B cell (primary cell): Measurements from ENCODE around the gene TTC9. TPM values are rescaled to one million over a fixed set of nuclear protein-coding genes. Genes with fewer than 3 reads are reported as not detected.

Experiments used
- ATAC-seq: fragments of 200-7000 bp; cut with Tn5 transposase; one replicate; pipeline ENCODE4 v1.10.0; 2021; ENCODE audit warnings: low read depth, mild to moderate bottlenecking, moderate number of reproducible peaks, moderate library complexity
- CTCF ChIA-PET: fragments of 350-600 bp; sonication (Branson Sonifier 250); formaldehyde crosslinking; loops from one replicate; lab custom pipeline; 2021; ENCODE audit warnings: antibody characterized with exemption, inconsistent platforms; lab: Charles Lee
- POLR2A ChIA-PET: fragments of 350-600 bp; sonication (Branson Sonifier 250); formaldehyde crosslinking; loops from one replicate; lab custom pipeline; 2021; ENCODE audit warnings: antibody characterized with exemption; lab: Charles Lee
- DNase-seq: peaks from one replicate; pipeline ENCODE4 v3.0.0; 2013
- H2AFZ ChIP-seq: 2 replicates; pipeline ENCODE4 v1.6.1; 2012; ENCODE audit warnings: mild to moderate bottlenecking, low read depth, low read length; ENCODE audit not compliant: insufficient read depth, poor library complexity, severe bottlenecking
- H3K27ac ChIP-seq, 2 donors: 1 replicate in 1 of 2; 2 replicates in 1 of 2; pipeline ENCODE4 v1.5.1; 2012 to 2013; ENCODE audit warnings: low read length in 2 of 2, mild to moderate bottlenecking in 2 of 2, moderate library complexity in 1 of 2
- H3K27me3 ChIP-seq, 4 experiments: fragments of 200-600 bp in 1 of 4; sonication (generic) in 1 of 4; replicated peaks in 1 of 4; 1 replicate in 2 of 4; 2 replicates in 2 of 4; pipeline versions ENCODE4 v1.6.1 to v1.7.0; 2013 to 2016; ENCODE audit warnings: low read length in 3 of 4, mild to moderate bottlenecking in 2 of 4, mixed read lengths in 1 of 4, moderate library complexity in 1 of 4; ENCODE audit not compliant: insufficient read depth in 4 of 4, control insufficient read depth in 3 of 4; ENCODE audit errors: control extremely low read depth in 1 of 4
- H3K36me3 ChIP-seq, 2 experiments: replicated peaks in 1 of 2; 1 replicate in 1 of 2; 2 replicates in 1 of 2; pipeline versions ENCODE4 v1.6.1 to v1.7.1; 2013; ENCODE audit warnings: low read length in 1 of 2; ENCODE audit not compliant: insufficient read depth in 2 of 2, control insufficient read depth in 1 of 2; ENCODE audit errors: control extremely low read depth in 1 of 2, extremely low read depth in 1 of 2
- H3K4me1 ChIP-seq, 2 donors: fragments of 200-600 bp in 1 of 2; sonication (generic) in 1 of 2; 1 replicate in 1 of 2; 2 replicates in 1 of 2; pipeline versions ENCODE4 v1.5.1 to v1.6.1; 2013 to 2017; ENCODE audit warnings: low read length in 2 of 2; ENCODE audit not compliant: control insufficient read depth in 2 of 2, insufficient read depth in 2 of 2
- H3K4me2 ChIP-seq: replicated peaks from 2 replicates; pipeline ENCODE3; 2012; ENCODE audit warnings: mild to moderate bottlenecking, low read depth, low read length; ENCODE audit not compliant: poor library complexity, severe bottlenecking
- H3K4me3 ChIP-seq, 5 experiments: fragments of 200-600 bp in 1 of 5; sonication (generic) in 1 of 5; 1 replicate in 3 of 5; 2 replicates in 2 of 5; pipeline versions ENCODE4 v1.5.1 to v1.7.0; 2011 to 2016; ENCODE audit warnings: low read length in 4 of 5, mild to moderate bottlenecking in 4 of 5, low read depth in 2 of 5, control low read depth in 1 of 5, moderate library complexity in 1 of 5; ENCODE audit not compliant: insufficient read depth in 1 of 5; ENCODE audit errors: control extremely low read depth in 1 of 5, extremely low read depth in 1 of 5
- H3K79me2 ChIP-seq: fragments of 200-600 bp; sonication (generic); one replicate; pipeline ENCODE4 v1.6.0; 2016; ENCODE audit warnings: low read length; ENCODE audit not compliant: control insufficient read depth, insufficient read depth
- H3K9ac ChIP-seq: fragments of 200-600 bp; sonication (generic); 2 replicates; pipeline ENCODE4 v1.6.1; 2017; ENCODE audit warnings: mild to moderate bottlenecking, low read length, moderate library complexity
- H3K9me3 ChIP-seq, 3 donors: one replicate each; pipeline versions ENCODE4 v1.6.1 to v1.7.1; 2013; ENCODE audit warnings: low read length in 2 of 3; ENCODE audit not compliant: control insufficient read depth in 2 of 3, insufficient read depth in 1 of 3; ENCODE audit errors: control extremely low read depth in 1 of 3
- H4K20me1 ChIP-seq: 2 replicates; pipeline ENCODE4 v1.6.0; 2012; ENCODE audit warnings: mild to moderate bottlenecking, low read length; ENCODE audit not compliant: insufficient read depth, control insufficient read depth, poor library complexity, severe bottlenecking
- H3K27ac Mint-ChIP-seq: one replicate; pipeline ENCODE4 v1.8.0; 2021; ENCODE audit warnings: mixed read lengths
- H3K27me3 Mint-ChIP-seq: one replicate; pipeline ENCODE4 v1.8.0; 2021; ENCODE audit warnings: mixed read lengths
- H3K4me1 Mint-ChIP-seq: one replicate; pipeline ENCODE4 v1.8.0; 2021; ENCODE audit warnings: mixed read lengths
- H3K4me3 Mint-ChIP-seq: one replicate; pipeline ENCODE4 v1.8.0; 2021; ENCODE audit warnings: mixed read lengths
- H3K9me3 Mint-ChIP-seq: one replicate; pipeline ENCODE4 v1.8.0; 2022; ENCODE audit warnings: mixed read lengths; ENCODE audit not compliant: insufficient read depth
- CTCF ChIP-seq: fragments of 200-600 bp; IDR thresholded peaks from one replicate; pipeline ENCODE4 v1.8.0; 2022; ENCODE audit warnings: antibody characterized with exemption, mild to moderate bottlenecking
- EZH2 ChIP-seq: IDR thresholded peaks from 2 replicates; pipeline ENCODE4 v1.6.1; 2012; ENCODE audit warnings: borderline replicate concordance, low read depth, mild to moderate bottlenecking, moderate library complexity, low read length; ENCODE audit not compliant: insufficient read depth, poor library complexity, severe bottlenecking
- WGBS: methylation state at CpG from one replicate; pipeline ENCODE4 v1.1.5; 2013; ENCODE audit warnings: missing lambda C conversion rate; ENCODE audit not compliant: insufficient coverage; 5-methylcytosine and 5-hydroxymethylcytosine counted together
- intact Hi-C: fragments of 100-400 bp; cut with micrococcal nuclease; formaldehyde crosslinking; loops from one replicate; pipeline ENCODE4 v1.10.0; 2022
- polyA plus RNA-seq: library from polyadenylated mRNA; depleted of rRNA; stranded (reverse); fragments of >200 nt; gene quantifications from 2 replicates; pipeline ENCODE4 v1.2.3, GENCODE V29; 2012
- total RNA-seq, 2 donors: library from RNA; stranded (reverse); fragments of 120-200 nt in 1 of 2; gene quantifications; 1 replicate in 1 of 2; 2 replicates in 1 of 2; pipeline versions ENCODE4 v1.2.3 to v1.2.4, GENCODE V29; 2013 to 2022

Gene TTC9
- total and polyA plus RNA-seq, 2 donors (not counting 1 experiment from before 2014, with no cell fraction given): 15.3 to 16.3 TPM

- TF ChIP-seq EZH2: no peak
- TF ChIP-seq CTCF: no peak
- Mint-ChIP-seq H3K9me3 (no peaks in the 10 kb centered on the region), H3K27ac (no peak overlapping the region), H3K4me3 (no peak overlapping the region), H3K27me3 (no peaks in the 10 kb centered on the region), H3K4me1 (peaks cover 18% of the 10 kb centered on the region)
- H3K36me3 ChIP-seq: no peaks in the 10 kb centered on the region
- no peak overlapping the region for H3K27ac ChIP-seq
- no peaks in the 10 kb centered on the region for H3K27me3 ChIP-seq
- no peaks in the 10 kb centered on the region for H4K20me1 ChIP-seq
- no peak overlapping the region for H3K4me2 ChIP-seq
- H3K79me2 ChIP-seq: no peaks in the 10 kb centered on the region
- H2AFZ ChIP-seq: no peak overlapping the region
- H3K4me1 ChIP-seq: peaks cover 6 to 10% of the 10 kb centered on the region in 2 donors
- no peak overlapping the region for H3K4me3 ChIP-seq
- ChIA-PET POLR2A (interaction anchor here (1.0 kb wide), 1 partner anchor 82 kb away, joined by 4 read pairs; no protein-coding TSS in a partner anchor), CTCF (interaction anchor here (1.0 to 2.1 kb wide), 4 partner anchors 9 to 95 kb away, joined by 4 to 6 read pairs (median 6); no protein-coding TSS in a partner anchor)
- intact Hi-C loops: no loop called here
- WGBS: 95% methylated on average over 5 of the region's 5 CpGs
- DNase-seq: no peak
- no peaks in the 10 kb centered on the region for H3K9me3 ChIP-seq
- no peak for ATAC-seq
- no peak overlapping the region for H3K9ac ChIP-seq
These were observed 81.6 kb downstream of the TTC9 start for GRCh38 chr14:70723276-70723675.

GRCh38 chr14:70724110-70724509 lies 82.4 kb downstream of the TTC9 start:
- intact Hi-C loops: no loop called here

More at GRCh38 chr14:70724110-70724509, 82.4 kb downstream of the TTC9 start:
- Histone ChIP-seq H3K27ac (no peak overlapping the region), H3K9me3 (no peaks in the 10 kb centered on the region), H3K9ac (no peak overlapping the region), H3K79me2 (no peaks in the 10 kb centered on the region), H3K4me1 (peaks cover 6 to 10% of the 10 kb centered on the region in 2 donors), H3K4me3 (no peak overlapping the region), H3K4me2 (no peak overlapping the region), H2AFZ (no peak overlapping the region), H4K20me1 (no peaks in the 10 kb centered on the region), H3K27me3 (no peaks in the 10 kb centered on the region), H3K36me3 (peaks cover 0 to 5% of the 10 kb centered on the region in 2 experiments)
- no peaks in the 10 kb centered on the region for H3K27me3 Mint-ChIP-seq
- POLR2A ChIA-PET: interaction anchor here (1.0 kb wide), 1 partner anchor 83 kb away, joined by 4 read pairs; no protein-coding TSS in a partner anchor
- no peak for ATAC-seq
- peak overlapping the region; percentile 11 for H3K27ac Mint-ChIP-seq
- WGBS: no CpG with 5 or more reads among the region's 3 CpGs
- no peak for TF ChIP-seq CTCF
- no peak for TF ChIP-seq EZH2
- H3K9me3 Mint-ChIP-seq: no peaks in the 10 kb centered on the region
- CTCF ChIA-PET: interaction anchor here (1.0 to 1.8 kb wide), 2 partner anchors 9 to 12 kb away, joined by 5 to 6 read pairs; no protein-coding TSS in a partner anchor
- H3K4me3 Mint-ChIP-seq: no peak overlapping the region
- no peak for DNase-seq
- peaks cover 18% of the 10 kb centered on the region for H3K4me1 Mint-ChIP-seq
